HG03039 (cell line): Measurements from ENCODE around the gene ATP2A1.
"Not testable (repeated sequence)": the region's sequence is repeated elsewhere in the genome, so short reads cannot be mapped to it uniquely, and the experiment has no call there.

Experiments
- ATAC-seq: cut with Tn5 transposase; IDR thresholded peaks from one replicate; pipeline ENCODE4 v1.9.1; 2021; ENCODE audit warnings: mild to moderate bottlenecking, moderate library complexity; ENCODE audit not compliant: unreplicated experiment

Gene ATP2A1

GRCh38 chr16:28932339-28933141 lies 54.3 kb downstream of the ATP2A1 start:
- no peak for ATAC-seq

GRCh38 chr16:28933171-28933570 lies 54.9 kb downstream of the ATP2A1 start:
- no peak for ATAC-seq

- no peak for ATAC-seq
Measured at GRCh38 chr16:28935346-28935745, 57.1 kb downstream of the ATP2A1 start.

- peak; percentile 57 for ATAC-seq
Measured at GRCh38 chr16:28935924-28936783, 57.9 kb downstream of the ATP2A1 start.

- ATAC-seq, result no peak
Measured at GRCh38 chr16:28936784-28937155, 58.5 kb downstream of the ATP2A1 start.

- no peak for ATAC-seq
Measured at GRCh38 chr16:28937222-28937876, 59.1 kb downstream of the ATP2A1 start.

GRCh38 chr16:28938721-28939120 lies 60.4 kb downstream of the ATP2A1 start:
- ATAC-seq, result no peak

GRCh38 chr16:28939825-28940224 lies 61.5 kb downstream of the ATP2A1 start:
- ATAC-seq, result not testable (repeated sequence)

GRCh38 chr16:28943281-28943680 lies 65.0 kb downstream of the ATP2A1 start:
- no peak for ATAC-seq

- no peak for ATAC-seq
Measured at GRCh38 chr16:28946681-28947080, 68.4 kb downstream of the ATP2A1 start.

GRCh38 chr16:28950648-28951409 lies 72.5 kb downstream of the ATP2A1 start, which contains the start of gene NFATC2IP:
TSS of gene NFATC2IP (plus strand) at chr16:28950937. CDS start at chr16:28951012, 75 bp downstream.
- peak; percentile 89 for ATAC-seq

GRCh38 chr16:28951410-28951943 lies 73.2 kb downstream of the ATP2A1 start:
- peak; percentile 5 for ATAC-seq
